IPS-18c (cell line): Measurements from ENCODE around the gene GNA15.
"Not testable (repeated sequence)": the region's sequence is repeated elsewhere in the genome, so short reads cannot be mapped to it uniquely, and the experiment has no call there.

Source experiments
- H3K4me3 ChIP-seq: 2 replicates; pipeline ENCODE4 v1.7.0; 2013; ENCODE audit warnings: low read depth, mild to moderate bottlenecking, low read length, moderate library complexity; ENCODE audit not compliant: insufficient read depth
- H3K9me3 ChIP-seq: one replicate; pipeline ENCODE4 v1.6.1; 2013; ENCODE audit warnings: mild to moderate bottlenecking, low read length, moderate library complexity; ENCODE audit not compliant: control insufficient read depth, insufficient read depth

The GNA15 gene

GRCh38 chr19:3153286-3154230, 17.7 kb downstream of the GNA15 start:
- Histone ChIP-seq H3K9me3 (no peaks in the 10 kb centered on the region), H3K4me3 (no peak overlapping the region)

GRCh38 chr19:3154447-3154846, 18.6 kb downstream of the GNA15 start:
- not testable (repeated sequence) for H3K4me3 ChIP-seq, H3K9me3 ChIP-seq

GRCh38 chr19:3154957-3155736, 19.3 kb downstream of the GNA15 start:
- H3K4me3 ChIP-seq, result no peak overlapping the region

GRCh38 chr19:3157096-3157845, 21.4 kb downstream of the GNA15 start:
- Histone ChIP-seq H3K9me3 (peaks cover 2% of the 10 kb centered on the region), H3K4me3 (no peak overlapping the region)

More at GRCh38 chr19:3154957-3155736, 19.3 kb downstream of the GNA15 start:
- H3K9me3 ChIP-seq, result no peaks in the 10 kb centered on the region

GRCh38 chr19:3159565-3159964, 23.7 kb downstream of the GNA15 start:
- Histone ChIP-seq H3K9me3 (peaks cover 2% of the 10 kb centered on the region), H3K4me3 (no peak overlapping the region)

GRCh38 chr19:3160219-3160618, 24.4 kb downstream of the GNA15 start:
- H3K4me3 ChIP-seq, result no peak overlapping the region
- peaks cover 2% of the 10 kb centered on the region for H3K9me3 ChIP-seq

- Histone ChIP-seq H3K4me3 (no peak overlapping the region), H3K9me3 (peaks cover 2% of the 10 kb centered on the region)
Measured at GRCh38 chr19:3161453-3161852, 25.6 kb downstream of the GNA15 start.

- Histone ChIP-seq H3K9me3 (peaks cover 2% of the 10 kb centered on the region), H3K4me3 (no peak overlapping the region)
Measured at GRCh38 chr19:3162418-3163229, 26.8 kb downstream of the GNA15 start.

GRCh38 chr19:3163230-3163886, 27.5 kb downstream of the GNA15 start:
- peaks cover 2% of the 10 kb centered on the region for H3K9me3 ChIP-seq
- peak overlapping the region; percentile 31; the same call in 1 of the 2 replicates for H3K4me3 ChIP-seq

- 0 out of 2 replicates have a peak overlapping the region, but pooled peaks have one; percentile 16 for H3K4me3 ChIP-seq
- H3K9me3 ChIP-seq, result peaks cover 2% of the 10 kb centered on the region
Measured at GRCh38 chr19:3163943-3164342, 28.1 kb downstream of the GNA15 start.

GRCh38 chr19:3167533-3168272, 31.9 kb downstream of the GNA15 start:
- no peak overlapping the region for H3K4me3 ChIP-seq
- H3K9me3 ChIP-seq, result no peaks in the 10 kb centered on the region

- Histone ChIP-seq H3K9me3 (peaks cover 2% of the 10 kb centered on the region), H3K4me3 (no peak overlapping the region)
Measured at GRCh38 chr19:3171894-3172672, 36.2 kb downstream of the GNA15 start.

- not testable (repeated sequence) for H3K9me3 ChIP-seq
Measured at GRCh38 chr19:3172673-3173000, 36.8 kb downstream of the GNA15 start.

GRCh38 chr19:3175781-3176714, 40.2 kb downstream of the GNA15 start:
- no peak overlapping the region for H3K4me3 ChIP-seq
- H3K9me3 ChIP-seq, result peaks cover 2% of the 10 kb centered on the region

More at GRCh38 chr19:3172673-3173000, 36.8 kb downstream of the GNA15 start:
- not testable (repeated sequence) for H3K4me3 ChIP-seq
